ENCODE results near the gene BRD3.

BRD3 gene

DNA sequence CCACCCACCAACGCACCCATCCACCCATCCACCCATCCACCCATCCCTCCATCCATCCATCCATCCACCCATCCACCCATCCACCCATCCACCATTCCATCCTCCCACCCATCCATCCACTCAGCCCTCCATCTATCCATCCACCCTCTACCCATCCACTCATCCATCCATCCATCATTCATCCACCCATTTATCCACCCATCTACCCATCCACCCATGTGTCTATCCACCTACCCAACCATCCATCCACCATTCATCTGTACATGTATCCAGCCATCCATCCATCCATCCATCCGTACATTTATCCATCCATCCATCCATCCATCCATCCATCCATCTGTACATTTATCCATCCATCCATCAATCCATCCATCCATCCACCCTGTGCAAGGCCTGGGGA, 64.6 kb downstream of the BRD3 start:
- Histone ChIP-seq H2AFZ (ENCODE audit: low read length) (no peak overlapping the region), H4K20me1 (ENCODE audit: insufficient read depth, low read length, poor library complexity, severe bottlenecking) (no peaks in the 10 kb centered on the region), H3K4me3 (ENCODE audit: low read length, poor library complexity, severe bottlenecking) (no peak overlapping the region), H3K27me3 (ENCODE audit: insufficient read depth, low read length, poor library complexity, severe bottlenecking) (no peaks in the 10 kb centered on the region), H3K4me1 (ENCODE audit: insufficient read depth, low read length, poor library complexity, severe bottlenecking) (no peaks in the 10 kb centered on the region), H3K9me2 (replicated peaks; ENCODE audit: low read depth, low read length) (no peaks in the 10 kb centered on the region), H3K9ac (ENCODE audit: low read depth, low read length, poor library complexity, severe bottlenecking) (no peak overlapping the region), H3K36me3 (ENCODE audit: insufficient read depth, low read length) (no peaks in the 10 kb centered on the region), H3F3A (ENCODE audit: low read depth) (no peaks in the 10 kb centered on the region), H3K4me2 (ENCODE audit: low read depth, low read length, poor library complexity, severe bottlenecking) (no peak overlapping the region), H3K79me2 (ENCODE audit: insufficient read depth, low read length) (no peaks in the 10 kb centered on the region), H3K9me3 (ENCODE audit: insufficient read depth, low read depth, low read length) (no peaks in the 10 kb centered on the region)
- TF ChIP-seq EZH2phosphoT487 (IDR thresholded peaks at IDR 0.05; ENCODE audit: borderline replicate concordance) (no peak), CTCF (conservative IDR thresholded peaks at IDR 0.05; ENCODE audit: low read length) (no peak)

DNA sequence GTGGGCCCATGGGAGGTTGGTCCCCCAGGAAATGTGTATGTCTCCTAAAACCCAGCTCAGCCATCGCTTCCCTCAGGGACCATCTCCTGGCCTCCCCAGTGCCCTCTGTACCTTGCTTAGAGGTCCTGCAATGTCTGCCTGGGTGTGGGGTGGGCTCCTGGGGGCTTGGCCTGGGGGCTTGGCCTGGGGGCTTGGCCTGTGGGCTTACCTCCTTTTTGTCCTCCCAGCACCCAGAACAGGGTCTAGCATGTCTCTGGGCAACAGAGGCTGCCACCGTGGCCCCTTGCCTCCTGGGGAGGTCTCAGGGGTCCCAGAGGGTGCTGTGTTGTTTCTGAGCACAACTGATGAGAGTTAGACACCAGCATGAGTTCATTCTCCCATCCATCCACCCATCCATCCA, 65.0 kb downstream of the BRD3 start:
- Histone ChIP-seq H3K79me2 (ENCODE audit: insufficient read depth, low read length) (no peaks in the 10 kb centered on the region), H3F3A (ENCODE audit: low read depth) (no peaks in the 10 kb centered on the region), H3K36me3 (ENCODE audit: insufficient read depth, low read length) (no peaks in the 10 kb centered on the region), H4K20me1 (ENCODE audit: insufficient read depth, low read length, poor library complexity, severe bottlenecking) (no peaks in the 10 kb centered on the region), H2AFZ (ENCODE audit: low read length) (no peak overlapping the region), H3K27me3 (ENCODE audit: insufficient read depth, low read length, poor library complexity, severe bottlenecking) (no peaks in the 10 kb centered on the region), H3K9ac (ENCODE audit: low read depth, low read length, poor library complexity, severe bottlenecking) (no peak overlapping the region), H3K9me2 (replicated peaks; ENCODE audit: low read depth, low read length) (no peaks in the 10 kb centered on the region), H3K4me2 (ENCODE audit: low read depth, low read length, poor library complexity, severe bottlenecking) (no peak overlapping the region), H3K9me3 (ENCODE audit: insufficient read depth, low read depth, low read length) (no peaks in the 10 kb centered on the region), H3K4me1 (ENCODE audit: insufficient read depth, low read length, poor library complexity, severe bottlenecking) (no peaks in the 10 kb centered on the region), H3K4me3 (ENCODE audit: low read length, poor library complexity, severe bottlenecking) (no peak overlapping the region)
- TF ChIP-seq EZH2phosphoT487 (IDR thresholded peaks at IDR 0.05; ENCODE audit: borderline replicate concordance) (no peak), CTCF (conservative IDR thresholded peaks at IDR 0.05; ENCODE audit: low read length) (no peak)

- Histone ChIP-seq H4K20me1 (ENCODE audit: insufficient read depth, low read length, poor library complexity, severe bottlenecking) (no peaks in the 10 kb centered on the region), H3K27me3 (ENCODE audit: insufficient read depth, low read length, poor library complexity, severe bottlenecking) (no peaks in the 10 kb centered on the region), H2AFZ (ENCODE audit: low read length) (no peak overlapping the region), H3K4me1 (ENCODE audit: insufficient read depth, low read length, poor library complexity, severe bottlenecking) (no peaks in the 10 kb centered on the region), H3K36me3 (ENCODE audit: insufficient read depth, low read length) (no peaks in the 10 kb centered on the region), H3K4me2 (ENCODE audit: low read depth, low read length, poor library complexity, severe bottlenecking) (no peak overlapping the region), H3K79me2 (ENCODE audit: insufficient read depth, low read length) (no peaks in the 10 kb centered on the region), H3F3A (ENCODE audit: low read depth) (no peaks in the 10 kb centered on the region), H3K9me3 (ENCODE audit: insufficient read depth, low read depth, low read length) (no peaks in the 10 kb centered on the region), H3K9ac (ENCODE audit: low read depth, low read length, poor library complexity, severe bottlenecking) (no peak overlapping the region), H3K4me3 (ENCODE audit: low read length, poor library complexity, severe bottlenecking) (no peak overlapping the region), H3K9me2 (replicated peaks; ENCODE audit: low read depth, low read length) (no peaks in the 10 kb centered on the region)
- no peak for TF ChIP-seq EZH2phosphoT487 (IDR thresholded peaks at IDR 0.05; ENCODE audit: borderline replicate concordance)
- no peak for TF ChIP-seq CTCF (conservative IDR thresholded peaks at IDR 0.05; ENCODE audit: low read length)
Measured at GRCh38 chr9:133999851-134000265, 68.0 kb downstream of the BRD3 start.
